ENCODE data around the gene CACNB2.

The CACNB2 gene

GRCh38 chr10:18140149-18140956 is at the start of gene CACNB2:
Gene CACNB2 (plus strand): TSS chr10:18140424.
- DNase-seq: peak; percentile 20

DNA sequence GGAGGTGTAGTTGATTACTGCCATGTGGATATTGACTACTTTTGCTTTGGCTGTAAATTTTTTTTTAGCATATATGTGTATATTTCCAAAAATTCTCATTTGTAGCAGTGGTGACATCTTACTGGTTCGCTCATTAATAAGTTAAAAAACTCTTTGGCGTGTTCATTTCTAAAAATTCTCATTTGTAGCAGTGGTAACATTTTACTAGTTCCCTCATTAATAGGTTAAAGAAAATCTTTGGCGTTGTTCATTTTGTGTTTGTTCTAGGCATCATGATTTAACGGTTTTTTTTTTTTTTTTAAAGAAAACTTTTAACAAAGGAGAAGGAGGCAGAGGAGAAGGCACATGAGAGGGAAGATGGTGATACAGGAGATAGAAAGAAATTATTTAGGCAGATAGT is 45.9 kb upstream of the CACNB2 start:
- no peak for DNase-seq

DNA sequence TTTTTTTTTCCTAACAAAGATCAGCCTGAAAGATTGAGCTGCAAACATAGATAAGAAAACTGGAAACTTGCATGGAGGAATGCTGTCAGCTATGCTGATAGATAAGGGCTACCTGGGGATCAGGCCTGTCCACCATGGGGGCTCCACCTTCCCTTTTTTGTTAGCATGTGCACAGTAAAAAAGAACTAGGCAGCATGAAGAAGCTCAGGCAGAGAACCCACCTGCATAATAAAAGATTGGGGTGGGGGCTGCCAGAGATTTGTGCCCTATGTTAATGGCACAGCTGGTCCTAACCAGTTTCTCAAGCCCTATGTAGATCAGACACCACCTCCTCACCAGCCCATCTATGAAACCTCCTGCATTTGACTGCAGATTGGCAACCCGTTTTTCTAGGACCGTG is 45.4 kb upstream of the CACNB2 start:
- DNase-seq: no peak

DNA sequence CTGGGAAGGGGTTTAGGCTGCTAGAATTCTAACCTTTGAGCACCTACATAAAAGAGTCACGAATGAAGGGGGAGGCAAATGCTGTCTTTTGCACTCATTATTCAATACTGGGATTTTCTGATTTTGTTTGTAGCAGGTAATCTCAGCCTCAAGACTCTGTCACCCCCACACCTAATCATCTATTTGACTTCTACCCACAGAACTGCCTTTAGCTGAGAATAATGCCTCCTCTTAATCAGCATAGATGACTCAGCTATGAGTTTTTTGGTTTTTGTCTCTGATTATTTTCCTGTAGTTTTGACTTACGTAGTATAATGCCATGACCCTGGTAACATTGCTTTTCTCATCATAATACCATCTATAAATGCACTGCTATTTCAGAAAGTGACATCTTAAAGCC is 42.7 kb upstream of the CACNB2 start:
- peak; percentile 52 for DNase-seq

GRCh38 chr10:18098201-18098600 is 42.0 kb upstream of the CACNB2 start:
- no peak for DNase-seq

GRCh38 chr10:18099415-18099814 is 40.8 kb upstream of the CACNB2 start:
- no peak for DNase-seq

DNA sequence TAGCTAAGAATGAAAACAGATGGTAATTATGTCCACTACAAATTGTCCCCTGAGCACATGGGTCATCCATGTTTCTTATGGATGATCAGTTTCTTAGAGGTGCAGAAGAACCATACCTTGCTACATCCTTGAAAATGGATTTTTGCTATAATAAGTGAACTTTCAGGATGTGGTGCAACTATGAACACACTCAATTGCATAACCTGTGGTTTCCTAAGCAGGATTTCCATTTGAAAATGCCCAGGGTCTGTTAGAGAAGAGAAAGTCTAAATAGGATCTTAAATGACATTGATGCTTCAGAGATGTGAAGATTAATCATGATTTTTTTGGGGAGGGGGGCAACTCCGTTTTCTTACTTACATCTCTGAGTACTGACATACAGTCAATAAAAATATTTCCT is 39.6 kb upstream of the CACNB2 start:
- DNase-seq: no peak

GRCh38 chr10:18102404-18102803 is 37.8 kb upstream of the CACNB2 start:
- no peak for DNase-seq

GRCh38 chr10:18104223-18104872 is 35.9 kb upstream of the CACNB2 start:
- DNase-seq: no peak

DNA sequence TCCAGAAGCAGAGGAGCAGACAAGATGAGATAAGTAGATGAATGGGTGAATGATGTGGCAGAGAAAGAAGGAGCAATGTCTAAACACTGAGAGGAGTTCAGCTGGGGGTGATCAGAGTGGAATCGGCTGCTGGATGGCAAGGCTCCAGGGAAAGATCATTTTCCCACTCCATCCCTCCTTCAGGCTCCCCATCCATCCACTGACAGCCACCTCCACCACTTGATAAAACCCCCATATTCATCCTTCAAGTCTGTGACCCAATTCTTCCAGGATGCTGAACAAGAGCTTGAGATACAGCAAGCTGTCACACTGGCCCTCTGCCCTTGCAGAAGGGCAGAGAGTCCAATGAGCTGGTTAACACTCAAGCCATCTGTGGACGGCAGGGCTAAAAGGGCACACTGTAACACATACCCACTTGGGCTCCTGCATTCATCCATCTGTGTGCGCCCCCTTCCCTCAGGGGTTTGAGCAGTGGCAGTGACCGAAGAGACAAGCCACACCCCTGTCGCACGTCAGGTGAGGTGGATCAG is 30.8 kb upstream of the CACNB2 start:
- no peak for DNase-seq

GRCh38 chr10:18113881-18114280 is 26.3 kb upstream of the CACNB2 start:
- DNase-seq: no peak

DNA sequence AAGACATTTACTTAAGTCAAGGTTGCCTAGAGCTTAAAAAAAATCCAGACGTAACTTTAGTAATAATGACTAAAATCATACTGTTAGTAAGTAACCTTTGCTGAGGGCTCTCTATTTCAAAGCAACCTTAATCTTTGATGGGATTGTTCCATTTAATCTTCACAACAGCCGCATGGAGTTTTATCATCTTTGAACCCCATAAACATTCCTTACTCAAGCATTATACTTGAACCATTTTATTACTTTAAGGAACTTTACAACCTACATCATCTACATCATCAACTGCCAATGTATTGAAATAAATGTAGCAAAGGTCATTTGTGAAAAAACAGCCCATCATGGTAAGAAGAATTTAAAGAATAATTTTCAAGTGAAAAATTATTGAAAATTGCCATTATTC is 22.9 kb upstream of the CACNB2 start:
- DNase-seq: no peak

DNA sequence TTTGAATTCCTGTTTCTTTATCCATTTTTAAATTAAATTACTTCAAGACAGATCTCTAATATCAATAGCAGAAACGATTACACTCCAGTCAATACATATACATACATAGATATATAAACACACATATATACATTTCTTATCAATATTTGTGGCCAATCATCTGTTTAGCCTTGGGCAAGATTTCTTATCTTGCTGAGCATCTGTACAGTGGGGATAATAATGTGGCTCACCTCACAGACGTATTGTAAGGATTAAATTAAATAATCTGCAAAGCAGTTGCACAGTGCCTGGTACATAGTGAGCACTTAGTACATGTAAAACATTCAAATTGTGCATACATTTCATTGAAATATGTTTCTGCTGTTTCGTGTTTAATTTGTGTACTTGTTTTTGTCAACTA is 17.5 kb upstream of the CACNB2 start:
- no peak for DNase-seq

DNA sequence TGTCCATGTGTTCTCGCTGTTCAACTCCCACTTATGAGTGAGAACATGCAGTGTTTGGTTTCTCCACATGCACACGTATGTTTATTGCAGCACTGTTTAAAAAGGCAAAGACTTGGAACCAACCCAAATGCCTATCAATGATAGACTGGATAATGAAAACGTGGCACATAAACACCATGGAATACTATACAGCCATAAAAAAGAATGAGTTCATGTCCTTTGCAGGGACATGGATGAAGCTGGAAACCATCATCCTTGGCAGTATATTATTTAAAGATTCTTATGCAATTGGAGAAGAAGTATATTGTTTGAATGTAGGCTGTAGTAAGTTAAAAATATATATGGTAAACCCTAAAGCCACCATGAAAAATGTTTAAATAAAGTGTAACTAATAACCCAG is 7.2 kb upstream of the CACNB2 start:
- DNase-seq: no peak

DNA sequence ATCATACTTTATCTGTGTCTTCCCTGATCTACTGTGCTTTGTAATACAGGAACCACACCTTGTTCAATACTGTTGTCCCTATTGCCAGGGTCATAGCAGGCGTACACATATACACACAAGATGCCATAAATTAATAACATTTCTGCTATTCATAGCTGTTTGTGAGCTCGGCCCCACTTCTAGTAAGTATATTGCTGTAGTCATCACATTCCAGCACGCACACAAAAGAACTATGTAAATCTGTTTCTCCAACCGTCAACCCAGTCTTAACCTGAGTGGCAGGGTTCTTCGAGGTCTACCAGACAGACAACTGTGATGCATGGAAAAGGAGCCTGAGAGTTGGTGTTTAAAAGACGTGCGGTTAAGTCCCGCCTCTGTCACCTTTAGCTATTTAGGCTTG is 5.7 kb upstream of the CACNB2 start:
- DNase-seq: no peak

- DNase-seq: no peak
Measured at GRCh38 chr10:18134921-18135320, 5.3 kb upstream of the CACNB2 start.

- no peak for DNase-seq
Measured at GRCh38 chr10:18136073-18136791, 4.0 kb upstream of the CACNB2 start.

DNA sequence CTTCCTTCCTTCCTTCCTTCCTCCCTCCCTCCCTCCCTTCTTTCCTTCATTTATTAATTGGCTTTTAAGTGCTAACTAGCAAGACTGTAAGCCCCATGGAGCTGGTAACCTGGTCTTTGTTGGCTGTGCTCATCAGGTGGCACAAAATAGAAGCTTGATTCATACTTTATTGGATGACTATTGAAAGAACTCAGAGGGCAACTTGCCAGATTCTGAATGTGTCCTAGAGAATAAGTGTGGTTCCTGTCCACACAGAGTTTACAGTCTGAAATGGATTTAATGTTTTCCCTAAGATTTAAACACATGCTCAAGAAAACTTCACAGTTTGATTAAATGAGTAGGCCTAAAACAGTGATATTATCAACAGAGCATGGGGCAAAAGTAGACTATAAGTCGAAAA is 3.1 kb upstream of the CACNB2 start:
- DNase-seq: no peak

- no peak for DNase-seq
Measured at GRCh38 chr10:18140957-18141845, 977 bp downstream of the CACNB2 start.

DNA sequence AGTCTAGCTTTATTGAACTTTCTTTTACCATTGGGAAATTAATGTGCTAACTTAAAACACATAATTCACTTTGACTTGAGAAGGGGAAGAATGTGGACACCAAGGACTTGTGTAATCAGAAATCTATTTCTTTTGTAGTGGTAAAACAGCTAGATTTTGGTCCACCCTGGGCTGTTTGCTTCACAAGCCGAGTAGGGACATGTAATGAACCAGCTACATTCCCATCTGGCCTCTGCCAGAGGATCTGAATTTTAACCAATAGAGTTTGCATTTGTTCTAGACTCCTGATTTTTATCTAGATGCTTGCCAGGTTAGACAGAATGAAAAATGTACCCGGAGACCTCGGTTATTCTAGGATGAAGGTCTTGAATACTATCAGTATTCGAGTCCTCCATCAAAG is 1.9 kb downstream of the CACNB2 start:
- DNase-seq: no peak

- DNase-seq: no peak
Measured at GRCh38 chr10:18144396-18144795, 4.2 kb downstream of the CACNB2 start.

DNA sequence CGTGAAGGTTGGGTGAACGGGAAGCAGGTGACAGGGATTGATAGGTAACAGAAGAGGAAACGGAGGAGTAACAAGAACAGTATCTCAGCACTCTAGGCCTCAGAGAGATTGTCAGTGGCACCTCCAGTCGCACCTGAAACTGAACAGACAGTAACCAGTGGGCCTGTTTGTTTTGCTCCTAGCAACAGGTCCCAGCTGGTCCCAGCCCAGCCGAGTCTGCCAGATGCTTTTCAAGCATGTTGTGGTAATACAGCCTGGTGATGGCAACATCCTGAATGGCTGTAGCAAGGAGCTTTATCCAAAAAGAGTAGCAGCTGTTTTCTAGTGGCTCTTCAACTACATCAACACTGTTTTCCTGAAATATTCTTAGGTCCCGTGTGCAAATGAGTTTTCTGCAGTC is 4.7 kb downstream of the CACNB2 start:
- DNase-seq: no peak

- DNase-seq: no peak
Measured at GRCh38 chr10:18145652-18146051, 5.4 kb downstream of the CACNB2 start.
